Left lobe of liver (tissue), 2 donors: ENCODE results near the gene S100A10. TPM values are rescaled to one million over a fixed set of nuclear protein-coding genes. Genes with fewer than 3 reads are reported as not detected.
A peak's percentile ranks its signal among the peaks of the same experiment; 100 is the strongest.

Experiments
- ATAC-seq: fragments of 200-7000 bp; cut with Tn5 transposase; one replicate; pipeline ENCODE4 v1.9.1; 2020; ENCODE audit warnings: mild to moderate bottlenecking, moderate library complexity
- DNase-seq: peaks from one replicate; pipeline ENCODE4 v3.0.0-alpha.2; 2020; ENCODE audit warnings: low spot score
- total RNA-seq: library from RNA; stranded (reverse); gene quantifications from one replicate; pipeline ENCODE4 v1.2.1, GENCODE V29; 2021
- donor health status: DM: no; HTN: no; CAD: no; lungs with moderate emphysema.
- donor health status: DM: no; HTN: yes; CAD: no.

S100A10 gene
- total RNA-seq, 1 donor from 2014 or later = 45.0 TPM

GRCh38 chr1:151967091-151967490 lies 26.6 kb downstream of the S100A10 start:
- DNase-seq = no peak
- ATAC-seq = no peak

GRCh38 chr1:151966061-151966460 lies 27.6 kb downstream of the S100A10 start:
- DNase-seq = no peak
- ATAC-seq = no peak

- ATAC-seq = no peak
Measured at GRCh38 chr1:151964510-151964909, 29.1 kb downstream of the S100A10 start.

GRCh38 chr1:151963288-151963687 lies 30.4 kb downstream of the S100A10 start:
- DNase-seq = no peak
- no peak for ATAC-seq

More at GRCh38 chr1:151964510-151964909, 29.1 kb downstream of the S100A10 start:
- no peak for DNase-seq

- no peak for DNase-seq
- no peak for ATAC-seq
Measured at GRCh38 chr1:151961833-151962232, 31.8 kb downstream of the S100A10 start.

GRCh38 chr1:151960780-151961513 lies 32.7 kb downstream of the S100A10 start:
- no peak for DNase-seq
- ATAC-seq = no peak

- ATAC-seq (no peak), DNase-seq (no peak)
Measured at GRCh38 chr1:151958959-151959358, 34.7 kb downstream of the S100A10 start.

GRCh38 chr1:151956957-151957497 lies 36.6 kb downstream of the S100A10 start:
- DNase-seq (no peak), ATAC-seq (no peak)

GRCh38 chr1:151953409-151954094 lies 40.1 kb downstream of the S100A10 start:
- DNase-seq = no peak
- no peak for ATAC-seq

GRCh38 chr1:151952811-151953210 lies 40.8 kb downstream of the S100A10 start:
- ATAC-seq (no peak), DNase-seq (no peak)

- no peak for ATAC-seq
- no peak for DNase-seq
Measured at GRCh38 chr1:151949371-151950193, 44.1 kb downstream of the S100A10 start.

- DNase-seq (no peak), ATAC-seq (no peak)
Measured at GRCh38 chr1:151948506-151948905, 45.2 kb downstream of the S100A10 start.

- no peak for ATAC-seq
- no peak for DNase-seq
Measured at GRCh38 chr1:151947140-151947539, 46.5 kb downstream of the S100A10 start.

GRCh38 chr1:151945725-151946722 lies 47.6 kb downstream of the S100A10 start:
- ATAC-seq (peak; percentile 86), DNase-seq (peak; percentile 68)

- ATAC-seq = no peak
Measured at GRCh38 chr1:151944857-151945575, 48.6 kb downstream of the S100A10 start.

GRCh38 chr1:151944126-151944856 lies 49.4 kb downstream of the S100A10 start:
- DNase-seq = no peak
- ATAC-seq = no peak

More at GRCh38 chr1:151944857-151945575, 48.6 kb downstream of the S100A10 start:
- no peak for DNase-seq

- no peak for DNase-seq
- ATAC-seq = no peak
Measured at GRCh38 chr1:151943591-151943990, 50.1 kb downstream of the S100A10 start.

GRCh38 chr1:151942882-151943281 lies 50.8 kb downstream of the S100A10 start:
- ATAC-seq (no peak), DNase-seq (no peak)

- no peak for ATAC-seq
- no peak for DNase-seq
Measured at GRCh38 chr1:151940541-151940940, 53.1 kb downstream of the S100A10 start.
